NCI-H774 (cell line): ENCODE measurements around the gene KYAT1.
A peak's percentile ranks its signal among the peaks of the same experiment; 100 is the strongest.
"Not testable (repeated sequence)": the region's sequence is repeated elsewhere in the genome, so short reads cannot be mapped to it uniquely, and the experiment has no call there.

Experiments
- DNase-seq: peaks from one replicate; lab custom pipeline; 2025; lab: John Stamatoyannopoulos, UW

The KYAT1 gene

GRCh38 chr9:128818099-128818838 lies 63.5 kb downstream of the KYAT1 start, which contains the start of gene ENDOG:
Gene ENDOG (plus strand): TSS chr9:128818500. CDS start chr9:128818685, 185 bp downstream.
- peak; percentile 99 for DNase-seq

DNA sequence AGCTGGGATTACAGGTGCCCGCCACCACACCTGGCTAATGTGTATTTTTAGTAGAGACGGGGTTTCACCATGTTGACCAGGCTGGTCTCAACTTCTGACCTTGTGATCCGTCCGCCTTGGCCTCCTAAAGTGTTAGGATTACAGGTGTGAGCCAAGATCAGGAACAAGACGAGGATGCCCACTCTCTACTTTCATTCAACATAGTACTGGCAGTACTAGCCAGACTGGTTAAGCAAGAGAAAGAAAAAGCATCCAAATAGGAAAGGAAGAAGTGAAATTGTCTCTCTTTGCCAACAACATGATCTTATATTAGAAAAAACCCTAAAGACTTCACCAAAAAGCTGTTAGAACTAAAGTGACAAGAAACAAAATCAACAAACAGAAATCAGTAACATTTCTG lies 70.9 kb downstream of the KYAT1 start:
- no peak for DNase-seq

DNA sequence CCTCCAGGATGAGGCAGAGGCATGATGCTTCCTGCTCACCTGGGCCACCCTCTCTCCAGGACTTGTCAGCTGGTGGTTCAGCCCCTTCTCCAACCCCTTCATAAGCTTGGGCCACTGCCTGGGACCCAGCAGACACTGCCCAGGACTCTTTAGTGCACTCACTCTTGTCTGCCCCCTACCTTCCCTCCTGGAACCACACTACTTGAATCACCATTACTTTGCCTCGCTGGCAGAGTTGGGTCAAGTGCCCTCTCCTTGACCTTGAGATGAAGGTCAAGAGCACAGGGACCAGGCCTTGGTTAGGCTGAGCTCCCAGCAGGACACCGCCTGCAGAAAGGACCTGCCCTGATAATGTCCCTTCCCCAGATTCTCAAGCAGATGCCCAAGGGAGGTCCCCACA lies 71.9 kb downstream of the KYAT1 start:
- no peak for DNase-seq

- DNase-seq = no peak
Observed at GRCh38 chr9:128809036-128809599, 72.6 kb downstream of the KYAT1 start.

DNA sequence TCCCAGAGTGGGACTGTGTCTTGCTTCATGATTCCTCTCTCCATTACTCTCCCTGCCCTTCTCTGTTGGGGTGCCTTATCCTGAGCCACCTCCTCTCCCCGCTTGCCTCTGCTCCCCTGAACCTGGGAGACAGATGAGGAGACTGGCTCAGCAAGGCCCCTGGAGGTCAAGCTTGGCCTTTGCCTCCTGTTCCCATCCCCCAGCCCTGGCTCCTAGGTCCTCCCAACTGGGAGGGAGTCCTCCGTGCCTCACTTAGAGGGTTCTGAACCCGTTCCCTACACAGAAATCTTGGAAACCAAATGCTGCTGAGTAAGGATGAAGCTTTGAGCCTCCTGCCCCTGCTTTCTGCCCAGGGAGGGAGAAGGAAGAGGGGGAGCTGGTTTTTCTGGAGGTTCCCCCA lies 73.2 kb downstream of the KYAT1 start:
- no peak for DNase-seq

DNA sequence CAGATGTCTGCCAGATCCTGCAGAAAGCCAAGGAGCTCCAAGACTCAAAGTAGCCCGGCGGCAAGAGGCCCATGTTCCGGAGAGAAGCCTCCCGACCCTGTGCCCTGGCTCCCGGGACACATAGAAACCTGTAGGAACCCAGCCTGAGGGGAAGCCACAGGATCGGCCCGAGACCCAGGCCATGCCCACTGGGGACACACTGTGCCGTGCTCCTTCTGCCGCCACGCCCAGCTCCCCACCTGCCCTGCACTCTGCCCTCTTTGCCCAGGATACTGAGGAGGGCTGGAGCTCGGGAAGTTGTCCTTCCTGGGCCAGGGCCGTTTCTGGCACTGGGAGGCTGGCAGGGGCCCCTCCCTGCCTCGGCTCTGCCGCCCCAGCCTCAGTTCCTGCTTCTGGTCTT lies 73.9 kb downstream of the KYAT1 start:
- DNase-seq = no peak

GRCh38 chr9:128805661-128806060 lies 76.1 kb downstream of the KYAT1 start:
- DNase-seq = no peak

DNA sequence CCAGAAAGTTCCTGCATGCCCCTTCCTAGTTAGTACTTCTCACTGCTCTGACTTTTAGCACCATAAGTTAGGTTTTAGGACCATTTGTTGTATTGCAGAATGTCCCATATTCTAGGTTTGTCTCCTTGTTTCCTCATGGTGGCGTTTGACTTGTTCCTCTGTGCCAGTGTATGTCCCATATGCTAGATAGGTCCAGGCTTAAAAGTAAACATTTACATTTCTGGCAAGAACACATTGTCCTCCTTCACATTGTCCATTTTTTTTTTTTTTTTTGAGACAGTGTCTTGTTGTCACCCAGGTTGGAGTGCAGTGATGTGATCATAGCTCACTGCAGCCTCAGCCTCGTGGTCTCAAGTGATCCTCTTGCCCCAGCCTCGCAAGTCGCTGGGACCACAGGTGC lies 79.3 kb downstream of the KYAT1 start:
- DNase-seq = no peak

DNA sequence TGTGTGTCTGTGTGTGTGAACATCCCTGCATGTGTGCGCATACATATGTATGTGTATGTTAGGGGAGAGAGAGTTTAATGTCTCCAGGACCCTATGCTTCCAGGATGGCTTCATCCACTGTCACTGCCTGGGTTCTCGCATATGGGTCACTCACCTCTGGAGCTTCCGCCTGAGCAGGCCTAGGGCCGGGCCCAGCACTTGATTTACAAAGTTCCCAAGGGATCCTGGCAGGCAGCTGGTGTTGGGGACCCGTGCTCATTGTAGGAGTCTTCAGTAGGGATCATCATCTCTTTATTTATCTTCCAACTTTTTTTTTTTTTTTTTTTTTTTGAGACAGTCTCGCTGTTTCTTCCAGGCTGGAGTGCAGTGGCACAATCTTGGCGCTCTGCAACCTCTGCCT lies 81.7 kb downstream of the KYAT1 start:
- no peak for DNase-seq

- DNase-seq = no peak
Observed at GRCh38 chr9:128798896-128799295, 82.9 kb downstream of the KYAT1 start.

GRCh38 chr9:128794961-128795360 lies 86.8 kb downstream of the KYAT1 start:
- DNase-seq = not testable (repeated sequence)

DNA sequence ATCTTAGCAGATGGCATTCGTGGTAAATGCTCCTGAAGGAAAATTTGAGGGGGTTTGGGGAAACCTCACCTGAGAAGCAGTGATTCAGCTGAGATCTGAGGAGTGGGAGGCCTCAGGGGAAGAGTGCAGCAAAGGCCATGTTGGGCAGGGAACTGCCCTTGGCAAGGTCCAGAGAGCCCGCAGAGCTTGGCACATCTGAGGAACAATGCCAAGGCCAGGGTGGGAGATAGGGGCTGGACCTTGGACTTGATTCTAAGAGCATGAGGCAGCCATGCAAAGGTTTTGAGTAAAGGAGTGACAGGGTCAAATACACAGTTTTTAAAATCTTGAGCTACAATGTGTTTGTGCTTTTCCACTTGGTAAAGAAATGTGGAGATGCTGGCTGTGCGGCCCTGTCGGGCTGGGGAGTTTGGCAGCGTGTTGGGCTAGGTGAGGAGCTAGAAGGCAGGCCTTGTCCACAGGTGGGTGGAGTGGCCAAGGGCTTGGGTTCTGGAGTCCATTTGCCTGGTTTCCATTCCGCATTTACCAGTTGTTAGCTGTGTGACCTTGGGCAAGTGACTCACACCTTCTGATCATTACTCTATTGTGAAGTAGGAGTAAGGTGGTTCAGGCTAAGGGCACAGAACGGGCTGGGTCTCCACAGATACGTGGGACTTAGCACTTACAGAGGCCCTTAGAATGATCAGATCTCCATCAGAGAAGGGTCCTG lies 88.6 kb downstream of the KYAT1 start:
- DNase-seq = no peak

DNA sequence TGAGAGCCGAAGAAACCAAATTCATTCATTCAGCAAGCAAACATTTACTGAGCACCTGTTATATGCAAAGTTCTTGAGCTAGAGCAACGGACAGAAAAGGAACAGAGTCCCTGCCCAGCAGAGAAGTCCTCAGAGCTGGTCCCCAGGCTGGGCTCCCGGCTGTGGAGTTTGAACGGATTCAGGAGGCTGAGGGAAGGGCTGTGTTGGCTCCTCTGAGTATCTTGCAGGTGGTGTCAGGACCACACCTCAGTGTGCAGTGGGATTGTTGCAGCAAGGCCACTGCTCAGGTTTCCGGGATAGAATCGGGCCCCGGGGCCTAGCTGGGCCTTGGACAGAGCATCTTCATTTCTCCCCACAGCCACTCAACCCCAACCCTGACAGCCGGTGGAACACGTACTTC lies 89.6 kb downstream of the KYAT1 start:
- no peak for DNase-seq

DNA sequence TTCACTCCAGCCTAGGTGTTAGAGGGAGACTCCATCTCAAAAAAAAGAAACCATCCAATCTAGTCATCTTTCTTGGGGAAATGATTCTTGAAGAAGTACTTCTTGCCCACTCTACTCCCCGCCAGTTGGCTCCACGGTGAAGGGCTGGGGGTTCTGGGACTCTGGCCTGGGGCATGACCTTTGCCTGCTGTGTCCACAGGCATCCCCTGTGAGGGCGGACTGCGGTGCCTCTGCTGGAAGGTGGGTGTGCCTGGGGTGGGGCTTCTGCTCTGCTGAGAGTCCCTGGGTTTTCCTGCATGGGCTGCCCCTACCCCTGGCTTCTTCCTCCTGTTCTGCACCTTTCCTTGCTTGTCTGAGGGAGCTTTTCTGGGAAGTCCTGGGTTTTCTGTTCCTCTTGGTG lies 91.2 kb downstream of the KYAT1 start:
- DNase-seq = no peak

GRCh38 chr9:128788445-128788844 lies 93.3 kb downstream of the KYAT1 start:
- DNase-seq = no peak

DNA sequence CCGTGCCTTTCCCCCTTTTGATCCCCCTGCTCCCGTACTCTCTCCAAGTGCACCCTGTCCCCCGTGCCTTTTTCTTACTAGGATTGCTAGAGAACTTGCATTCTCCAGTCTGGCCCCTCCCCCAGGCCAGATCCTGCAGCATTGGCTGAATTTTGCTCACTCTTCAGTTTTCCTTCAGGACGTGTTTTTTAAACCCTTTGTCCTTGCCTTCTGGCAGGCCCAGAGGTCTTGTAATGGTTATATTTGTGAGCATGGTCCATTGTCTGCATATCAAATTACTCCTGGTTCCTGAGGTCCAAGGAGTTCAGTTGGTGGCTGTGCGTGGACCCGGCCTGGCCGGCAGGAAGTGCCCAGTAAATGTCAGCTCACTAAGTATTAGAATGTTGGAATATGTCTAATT lies 94.1 kb downstream of the KYAT1 start:
- no peak for DNase-seq

GRCh38 chr9:128786681-128787601 lies 94.8 kb downstream of the KYAT1 start, which contains the start of gene TBC1D13:
Gene TBC1D13 (plus strand): TSS chr9:128787253. CDS start chr9:128787354, 101 bp downstream.
- DNase-seq = peak; percentile 88

DNA sequence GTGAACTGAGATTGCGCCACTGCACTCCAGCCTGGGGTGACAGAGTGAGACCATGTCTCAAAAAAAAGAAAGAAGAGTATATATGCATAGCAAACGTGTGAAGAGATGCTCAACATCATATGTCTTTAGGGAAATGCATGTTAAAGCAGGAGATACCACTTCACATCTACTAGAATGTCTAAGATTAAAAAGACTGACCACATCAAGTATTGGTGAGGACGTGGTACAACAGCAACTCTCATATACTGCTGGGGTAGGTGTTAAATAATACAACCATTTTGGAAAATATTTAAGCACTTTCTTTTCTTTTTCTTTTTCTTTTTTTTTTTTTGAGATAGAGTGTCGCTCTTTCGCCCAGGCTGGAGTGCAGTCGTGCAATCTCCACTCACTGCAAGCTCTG lies 96.3 kb downstream of the KYAT1 start:
- no peak for DNase-seq
